Sigmoid colon (tissue), 4 donors: ENCODE measurements around the gene PARP15.

Source experiments
- EP300 ChIP-seq, 4 donors: sonication (generic); formaldehyde crosslinking; IDR thresholded peaks; one replicate each; pipeline ENCODE4 v1.6.1; 2017; ENCODE audit warnings: antibody characterized with exemption in 4 of 4
- POLR2A ChIP-seq, 2 donors: fragments of 450-650 bp; IDR thresholded peaks; one replicate each; pipeline ENCODE4 v1.6.1; 2016; ENCODE audit warnings: antibody characterized with exemption in 2 of 2, mild to moderate bottlenecking in 2 of 2, moderate library complexity in 2 of 2
- POLR2AphosphoS5 ChIP-seq, 4 donors: sonication (generic); formaldehyde crosslinking; IDR thresholded peaks; one replicate each; pipeline ENCODE4 v1.6.1; 2017; ENCODE audit warnings: antibody characterized with exemption in 4 of 4
- TF ChIP-seq, protein P1 (sequence below), 4 experiments: fragments of 450-650 bp in 3 of 4; fragments of 200-600 bp in 1 of 4; IDR thresholded peaks; one replicate each; pipeline ENCODE4 v1.5.1; 2016 to 2019; ENCODE audit warnings: antibody characterized with exemption in 4 of 4, mild to moderate bottlenecking in 3 of 4, moderate library complexity in 2 of 4

DNA sequence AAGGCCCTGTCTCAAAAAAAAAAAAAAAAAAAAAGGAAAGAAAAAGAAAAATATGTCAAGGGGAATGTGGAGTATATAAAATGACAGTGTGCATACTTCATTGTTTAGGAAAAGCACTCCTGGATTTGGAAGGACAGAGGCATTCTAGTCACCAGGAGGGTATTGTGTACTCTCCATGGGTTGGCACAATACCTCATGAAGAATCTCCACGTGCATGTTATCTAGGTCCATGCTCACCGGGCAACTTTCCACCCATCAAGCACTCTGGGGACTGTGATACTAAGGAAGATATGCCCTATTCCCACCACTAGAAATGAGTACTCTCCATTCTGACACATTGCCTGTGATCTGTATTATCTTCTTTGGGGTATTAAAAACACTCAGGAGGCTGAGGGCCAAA is 47.3 kb upstream of the PARP15 start:
- TF ChIP-seq, protein P1, sequence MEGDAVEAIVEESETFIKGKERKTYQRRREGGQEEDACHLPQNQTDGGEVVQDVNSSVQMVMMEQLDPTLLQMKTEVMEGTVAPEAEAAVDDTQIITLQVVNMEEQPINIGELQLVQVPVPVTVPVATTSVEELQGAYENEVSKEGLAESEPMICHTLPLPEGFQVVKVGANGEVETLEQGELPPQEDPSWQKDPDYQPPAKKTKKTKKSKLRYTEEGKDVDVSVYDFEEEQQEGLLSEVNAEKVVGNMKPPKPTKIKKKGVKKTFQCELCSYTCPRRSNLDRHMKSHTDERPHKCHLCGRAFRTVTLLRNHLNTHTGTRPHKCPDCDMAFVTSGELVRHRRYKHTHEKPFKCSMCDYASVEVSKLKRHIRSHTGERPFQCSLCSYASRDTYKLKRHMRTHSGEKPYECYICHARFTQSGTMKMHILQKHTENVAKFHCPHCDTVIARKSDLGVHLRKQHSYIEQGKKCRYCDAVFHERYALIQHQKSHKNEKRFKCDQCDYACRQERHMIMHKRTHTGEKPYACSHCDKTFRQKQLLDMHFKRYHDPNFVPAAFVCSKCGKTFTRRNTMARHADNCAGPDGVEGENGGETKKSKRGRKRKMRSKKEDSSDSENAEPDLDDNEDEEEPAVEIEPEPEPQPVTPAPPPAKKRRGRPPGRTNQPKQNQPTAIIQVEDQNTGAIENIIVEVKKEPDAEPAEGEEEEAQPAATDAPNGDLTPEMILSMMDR (IDR thresholded peaks at IDR 0.05): no peak
- TF ChIP-seq EP300 (IDR thresholded peaks at IDR 0.05) (no peak), POLR2A (IDR thresholded peaks at IDR 0.05) (no peak), POLR2AphosphoS5 (IDR thresholded peaks at IDR 0.05) (no peak)
